Keratinocyte (primary cell): ENCODE measurements around the gene MRC2. TPM values are rescaled to one million over a fixed set of nuclear protein-coding genes. Genes with fewer than 3 reads are reported as not detected.

Experiments
- DNase-seq: peaks from one replicate; pipeline ENCODE4 v3.0.0-alpha.2; 2011; ENCODE audit warnings: low read depth, missing footprints, low spot score
- FAIRE-seq: peaks from 2 replicates; lab custom pipeline; 2011; peaks lifted over from hg19 to GRCh38; lab: Jason Lieb, UNC
- H2AFZ ChIP-seq: 2 replicates; pipeline ENCODE4 v1.6.0; 2012; ENCODE audit warnings: low read length, control low read depth, inconsistent platforms; ENCODE audit not compliant: control insufficient read depth
- H3K27ac ChIP-seq: 2 replicates; pipeline ENCODE4 v1.5.1; 2011; ENCODE audit warnings: low read length; ENCODE audit not compliant: control insufficient read depth, insufficient read depth
- H3K27me3 ChIP-seq: 3 replicates; pipeline ENCODE4 v1.6.0; 2011; ENCODE audit warnings: low read length; ENCODE audit not compliant: control insufficient read depth, insufficient read depth; ENCODE audit errors: extremely low read depth
- H3K36me3 ChIP-seq, 2 experiments: 2 replicates in 1 of 2; 3 replicates in 1 of 2; pipeline ENCODE4 v1.5.1; 2011; ENCODE audit warnings: low read length in 2 of 2, mild to moderate bottlenecking in 1 of 2; ENCODE audit not compliant: control insufficient read depth in 2 of 2, insufficient read depth in 2 of 2; ENCODE audit errors: extremely low read depth in 1 of 2
- H3K4me1 ChIP-seq: 3 replicates; pipeline ENCODE4 v1.5.1; 2011; ENCODE audit warnings: low read length; ENCODE audit not compliant: control insufficient read depth, insufficient read depth; ENCODE audit errors: extremely low read depth
- H3K4me2 ChIP-seq: 3 replicates; pipeline ENCODE4 v1.6.0; 2011; ENCODE audit warnings: low read depth, low read length; ENCODE audit not compliant: control insufficient read depth, insufficient read depth; ENCODE audit errors: extremely low read depth
- H3K4me3 ChIP-seq, 3 experiments: fragments of 200-600 bp in 1 of 3; sonication (generic) in 1 of 3; 2 replicates in 2 of 3; 3 replicates in 1 of 3; pipeline ENCODE4 v1.5.1; 2011 to 2016; ENCODE audit warnings: low read length in 3 of 3, mild to moderate bottlenecking in 3 of 3, control low read depth in 2 of 3, inconsistent platforms in 1 of 3, low read depth in 1 of 3, mixed read lengths in 1 of 3, mixed run types in 1 of 3, moderate library complexity in 1 of 3; ENCODE audit not compliant: control insufficient read depth in 2 of 3, insufficient read depth in 2 of 3; ENCODE audit errors: extremely low read depth in 1 of 3
- H3K79me2 ChIP-seq: 2 replicates; pipeline ENCODE4 v1.6.0; 2012; ENCODE audit warnings: low read length; ENCODE audit not compliant: control insufficient read depth, insufficient read depth
- H3K9ac ChIP-seq: 3 replicates; pipeline ENCODE4 v1.6.0; 2011; ENCODE audit warnings: low read length; ENCODE audit not compliant: control insufficient read depth, insufficient read depth; ENCODE audit errors: extremely low read depth
- H3K9me1 ChIP-seq: 3 replicates; pipeline ENCODE4 v1.6.0; 2011; ENCODE audit warnings: low read length; ENCODE audit not compliant: control insufficient read depth, insufficient read depth; ENCODE audit errors: extremely low read depth
- H3K9me3 ChIP-seq: 2 replicates; pipeline ENCODE4 v1.5.1; 2012; ENCODE audit warnings: low read depth, low read length; ENCODE audit not compliant: control insufficient read depth
- H4K20me1 ChIP-seq: 3 replicates; pipeline ENCODE4 v1.6.0; 2011; ENCODE audit warnings: low read length; ENCODE audit not compliant: control insufficient read depth, insufficient read depth; ENCODE audit errors: extremely low read depth
- CTCF ChIP-seq, 3 experiments: IDR thresholded peaks in 1 of 3; conservative IDR thresholded peaks in 1 of 3; optimal IDR thresholded peaks in 1 of 3; 2 replicates in 2 of 3; 3 replicates in 1 of 3; pipeline versions ENCODE3 to v1.5.1; 2011; ENCODE audit warnings: low read length in 3 of 3, mild to moderate bottlenecking in 3 of 3, moderate library complexity in 2 of 3, control low read depth in 1 of 3, inconsistent platforms in 1 of 3; ENCODE audit not compliant: insufficient read depth in 2 of 3; ENCODE audit errors: extremely low read depth in 1 of 3
- EZH2 ChIP-seq: IDR thresholded peaks from one replicate; pipeline ENCODE4 v1.6.1; 2012; ENCODE audit warnings: inconsistent platforms, mild to moderate bottlenecking, low read length, moderate library complexity
- dilution Hi-C: fragments of 300-500 bp; cut with MboI; formaldehyde crosslinking; loops from one replicate; pipeline ENCODE4 v1.7.0; 2020; ENCODE audit warnings: low sequenced_read_pairs; ENCODE audit not compliant: extremely low pct_ligation_motif_present
- polyA plus RNA-seq, 5 experiments: library from polyadenylated mRNA; depleted of rRNA in 3 of 5; stranded (reverse) in 3 of 5; stranded (forward) in 1 of 5; unstranded in 1 of 5; fragments of >200 nt; gene quantifications; 1 replicate in 1 of 5; 2 replicates in 3 of 5; 3 replicates in 1 of 5; pipeline versions ENCODE4 v1.2.1 to v1.2.3, GENCODE V29; 2011 to 2012; ENCODE audit warnings: missing spikeins in 2 of 5, low read depth in 1 of 5, low replicate concordance in 1 of 5

MRC2 gene
- polyA plus RNA-seq, 1 donor (not counting 4 experiments of a cell fraction or from before 2014, with no cell fraction given): 14.0 TPM

GRCh38 chr17:62732125-62732524 lies 104.7 kb downstream of the MRC2 start:
- no peak for DNase-seq
- peak overlapping the region; percentile 2 for H3K27ac ChIP-seq
- dilution Hi-C loops: no loop called here

GRCh38 chr17:62735044-62735651 lies 107.7 kb downstream of the MRC2 start:
- dilution Hi-C loops: no loop called here
- H3K4me3 ChIP-seq: no peak overlapping the region
- H3K9ac ChIP-seq: no peak overlapping the region
- H3K36me3 ChIP-seq: no peaks in the 10 kb centered on the region
- peaks cover 19% of the 10 kb centered on the region for H3K4me1 ChIP-seq
- no peaks in the 10 kb centered on the region for H3K79me2 ChIP-seq
- H3K9me1 ChIP-seq: no peaks in the 10 kb centered on the region
- no peak overlapping the region for H3K4me2 ChIP-seq
- no peaks in the 10 kb centered on the region for H4K20me1 ChIP-seq
- no peak overlapping the region for H3K27ac ChIP-seq
- TF ChIP-seq CTCF (optimal IDR thresholded peaks at IDR 0.05 in 1 of 3, IDR thresholded peaks at IDR 0.05 in 1 of 3, conservative IDR thresholded peaks at IDR 0.05 in 1 of 3; ENCODE audit: extremely low read depth in 1 of 3, insufficient read depth in 2 of 3, low read length in 3 of 3) (no peak), EZH2 (no peak)
- no peaks in the 10 kb centered on the region for H3K27me3 ChIP-seq
- no peak overlapping the region for H2AFZ ChIP-seq
- DNase-seq (no peak), FAIRE-seq (no peak)
- H3K9me3 ChIP-seq: no peaks in the 10 kb centered on the region

More at GRCh38 chr17:62732125-62732524, 104.7 kb downstream of the MRC2 start:
- no peaks in the 10 kb centered on the region for H3K27me3 ChIP-seq
- FAIRE-seq: peak; percentile 76
- H3K9me1 ChIP-seq: no peaks in the 10 kb centered on the region
- H3K9me3 ChIP-seq: no peaks in the 10 kb centered on the region
- H3K4me2 ChIP-seq: no peak overlapping the region
- H2AFZ ChIP-seq: peak overlapping the region; percentile 41
- no peaks in the 10 kb centered on the region for H3K36me3 ChIP-seq
- H3K79me2 ChIP-seq: no peaks in the 10 kb centered on the region
- H3K4me1 ChIP-seq: peaks cover 12% of the 10 kb centered on the region
- H3K9ac ChIP-seq: no peak overlapping the region
- H3K4me3 ChIP-seq: no peak overlapping the region
- no peaks in the 10 kb centered on the region for H4K20me1 ChIP-seq
- TF ChIP-seq CTCF (optimal IDR thresholded peaks at IDR 0.05 in 1 of 3, IDR thresholded peaks at IDR 0.05 in 1 of 3, conservative IDR thresholded peaks at IDR 0.05 in 1 of 3; ENCODE audit: extremely low read depth in 1 of 3, insufficient read depth in 2 of 3, low read length in 3 of 3) (no peak), EZH2 (no peak)
